Measurements from ENCODE around the gene RWDD4.

DNA sequence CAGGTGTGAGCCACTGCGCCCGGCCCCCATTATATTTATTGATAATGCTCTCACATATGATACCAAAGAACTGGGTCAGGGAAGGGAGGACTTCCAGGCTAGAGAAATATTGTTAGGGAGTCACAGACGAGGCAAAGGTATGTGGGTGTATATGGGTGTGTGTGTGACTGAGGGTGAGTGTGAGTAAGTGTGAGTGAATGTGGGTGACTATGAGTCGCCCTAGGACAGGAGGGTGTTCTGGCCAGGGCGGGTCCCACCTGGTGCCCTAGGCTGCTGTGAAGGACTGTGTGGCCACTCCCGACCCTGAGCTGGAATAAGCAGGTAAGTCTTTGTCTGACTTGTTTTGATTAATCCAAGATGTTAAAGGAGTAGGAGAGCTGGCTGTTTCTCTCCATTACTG lies 34.4 kb downstream of the RWDD4 start:
- TF ChIP-seq, protein P1, sequence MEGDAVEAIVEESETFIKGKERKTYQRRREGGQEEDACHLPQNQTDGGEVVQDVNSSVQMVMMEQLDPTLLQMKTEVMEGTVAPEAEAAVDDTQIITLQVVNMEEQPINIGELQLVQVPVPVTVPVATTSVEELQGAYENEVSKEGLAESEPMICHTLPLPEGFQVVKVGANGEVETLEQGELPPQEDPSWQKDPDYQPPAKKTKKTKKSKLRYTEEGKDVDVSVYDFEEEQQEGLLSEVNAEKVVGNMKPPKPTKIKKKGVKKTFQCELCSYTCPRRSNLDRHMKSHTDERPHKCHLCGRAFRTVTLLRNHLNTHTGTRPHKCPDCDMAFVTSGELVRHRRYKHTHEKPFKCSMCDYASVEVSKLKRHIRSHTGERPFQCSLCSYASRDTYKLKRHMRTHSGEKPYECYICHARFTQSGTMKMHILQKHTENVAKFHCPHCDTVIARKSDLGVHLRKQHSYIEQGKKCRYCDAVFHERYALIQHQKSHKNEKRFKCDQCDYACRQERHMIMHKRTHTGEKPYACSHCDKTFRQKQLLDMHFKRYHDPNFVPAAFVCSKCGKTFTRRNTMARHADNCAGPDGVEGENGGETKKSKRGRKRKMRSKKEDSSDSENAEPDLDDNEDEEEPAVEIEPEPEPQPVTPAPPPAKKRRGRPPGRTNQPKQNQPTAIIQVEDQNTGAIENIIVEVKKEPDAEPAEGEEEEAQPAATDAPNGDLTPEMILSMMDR (IDR thresholded peaks at IDR 0.05): no peak
- no peak for TF ChIP-seq POLR2A (IDR thresholded peaks at IDR 0.05)

All from uterus (tissue), 2 donors.